Measurements from ENCODE around the gene YIF1A. TPM values are rescaled to one million over a fixed set of nuclear protein-coding genes. Genes with fewer than 3 reads are reported as not detected.

YIF1A gene
- total and polyA plus RNA-seq, 2 donors (not counting 3 experiments of a cell fraction or from before 2014, with no cell fraction given), result 104 to 271 TPM

DNA sequence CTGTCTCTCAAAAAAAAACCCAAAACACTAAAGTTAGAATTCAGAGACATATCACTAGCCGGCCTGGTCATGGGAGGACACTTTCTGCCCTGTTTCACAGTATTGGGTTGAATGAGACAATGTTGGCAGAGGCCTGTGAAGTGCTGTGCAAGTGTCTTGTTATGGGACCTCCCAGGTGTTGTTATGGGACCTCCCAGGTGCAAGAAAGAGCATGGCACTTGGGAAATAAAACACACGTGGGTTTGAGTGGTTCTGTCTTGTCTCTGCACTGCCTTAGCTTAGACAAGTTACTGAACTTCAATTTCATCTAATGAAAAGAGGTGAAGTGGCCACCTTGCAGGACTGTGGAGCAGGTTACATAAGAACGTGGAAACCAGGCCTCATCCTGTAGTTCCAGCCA is 49.4 kb downstream of the YIF1A start:
- no peak for DNase-seq (ENCODE audit: low read depth, low spot score)
- no peaks in the 10 kb centered on the region for H3K9me3 ChIP-seq (replicated peaks; ENCODE audit: control insufficient read depth, insufficient read depth, low read length)
- no peak overlapping the region for H3K4me2 ChIP-seq (ENCODE audit: insufficient read depth, low read length)
- H3K36me3 ChIP-seq (ENCODE audit: control insufficient read depth in 2 of 2, extremely low read depth in 1 of 2, insufficient read depth in 2 of 2, low read length in 2 of 2), result peaks cover 0 to 47% of the 10 kb centered on the region in 2 experiments
- H3K4me3 ChIP-seq (replicated peaks in 1 of 3; ENCODE audit: insufficient read depth in 1 of 3, low read depth in 1 of 3, low read length in 3 of 3), result no peak overlapping the region
- H3K27me3 ChIP-seq (ENCODE audit: control insufficient read depth in 2 of 2, insufficient read depth in 2 of 2, low read length in 2 of 2), result no peaks in the 10 kb centered on the region
- H3K9ac ChIP-seq (replicated peaks; ENCODE audit: extremely low read depth, insufficient read depth, low read length), result no peak overlapping the region
- H3K27ac ChIP-seq (ENCODE audit: insufficient read depth, low read depth, low read length), result no peak overlapping the region
- no TSS peak for BruUV-seq (replicated peaks)
- intact Hi-C loops (cut with micrococcal nuclease) (no loop called here), dilution Hi-C loops (cut with MboI; ENCODE audit: extremely low pct_ligation_motif_present, low sequenced_read_pairs) (no loop called here)
- no peak for TF ChIP-seq JUN (IDR thresholded peaks at IDR 0.05; ENCODE audit: borderline replicate concordance, insufficient read depth, insufficient read length, low read depth)
- no peak for TF ChIP-seq MYC (IDR thresholded peaks at IDR 0.05; ENCODE audit: low read depth, low read length)
- no peak for TF ChIP-seq EZH2 (IDR thresholded peaks at IDR 0.05; ENCODE audit: borderline replicate concordance, low read depth, low read length, severe bottlenecking)
- no peak for TF ChIP-seq GATA2 (IDR thresholded peaks at IDR 0.05; ENCODE audit: insufficient read depth, insufficient read length, low read depth, low read length)
- TF ChIP-seq POLR2AphosphoS5 (IDR thresholded peaks at IDR 0.05; ENCODE audit: insufficient read depth, low read depth, low read length), result no peak
- no peak for TF ChIP-seq POLR2A (IDR thresholded peaks at IDR 0.05; ENCODE audit: low read depth, low read length)
- TF ChIP-seq CTCF (IDR thresholded peaks at IDR 0.05; ENCODE audit: extremely low read depth in 1 of 2, insufficient read depth in 1 of 2, low read depth in 1 of 2, low read length in 2 of 2), result no peak
- TF ChIP-seq MAX (IDR thresholded peaks at IDR 0.05; ENCODE audit: insufficient read depth, insufficient read length), result no peak
- no peak for TF ChIP-seq FOS (IDR thresholded peaks at IDR 0.05; ENCODE audit: borderline replicate concordance, insufficient read depth, low read length)
- no peak overlapping the region for H2AFZ ChIP-seq (ENCODE audit: low read depth, low read length)
- no peak for FAIRE-seq
- no peaks in the 10 kb centered on the region for H3K9me1 ChIP-seq (replicated peaks; ENCODE audit: control insufficient read depth, extremely low read depth, insufficient read depth, low read length)
- H3K4me1 ChIP-seq (ENCODE audit: control insufficient read depth, extremely low read depth, insufficient read depth, low read length), result no peaks in the 10 kb centered on the region
- no peaks in the 10 kb centered on the region for H4K20me1 ChIP-seq (replicated peaks; ENCODE audit: control insufficient read depth, extremely low read depth, insufficient read depth, low read length)
- CTCF ChIA-PET, result no interaction called here
- H3K79me2 ChIP-seq (ENCODE audit: control insufficient read depth, insufficient read depth, low read length), result no peaks in the 10 kb centered on the region
- POLR2A ChIA-PET, result no interaction called here
